GM19328 (cell line): Measurements from ENCODE around the gene REPIN1.

ENCODE experiments used
- ATAC-seq: cut with Tn5 transposase; IDR thresholded peaks from one replicate; pipeline ENCODE4 v1.9.1; 2021; ENCODE audit warnings: mild to moderate bottlenecking, moderate library complexity; ENCODE audit not compliant: unreplicated experiment

Gene REPIN1

DNA sequence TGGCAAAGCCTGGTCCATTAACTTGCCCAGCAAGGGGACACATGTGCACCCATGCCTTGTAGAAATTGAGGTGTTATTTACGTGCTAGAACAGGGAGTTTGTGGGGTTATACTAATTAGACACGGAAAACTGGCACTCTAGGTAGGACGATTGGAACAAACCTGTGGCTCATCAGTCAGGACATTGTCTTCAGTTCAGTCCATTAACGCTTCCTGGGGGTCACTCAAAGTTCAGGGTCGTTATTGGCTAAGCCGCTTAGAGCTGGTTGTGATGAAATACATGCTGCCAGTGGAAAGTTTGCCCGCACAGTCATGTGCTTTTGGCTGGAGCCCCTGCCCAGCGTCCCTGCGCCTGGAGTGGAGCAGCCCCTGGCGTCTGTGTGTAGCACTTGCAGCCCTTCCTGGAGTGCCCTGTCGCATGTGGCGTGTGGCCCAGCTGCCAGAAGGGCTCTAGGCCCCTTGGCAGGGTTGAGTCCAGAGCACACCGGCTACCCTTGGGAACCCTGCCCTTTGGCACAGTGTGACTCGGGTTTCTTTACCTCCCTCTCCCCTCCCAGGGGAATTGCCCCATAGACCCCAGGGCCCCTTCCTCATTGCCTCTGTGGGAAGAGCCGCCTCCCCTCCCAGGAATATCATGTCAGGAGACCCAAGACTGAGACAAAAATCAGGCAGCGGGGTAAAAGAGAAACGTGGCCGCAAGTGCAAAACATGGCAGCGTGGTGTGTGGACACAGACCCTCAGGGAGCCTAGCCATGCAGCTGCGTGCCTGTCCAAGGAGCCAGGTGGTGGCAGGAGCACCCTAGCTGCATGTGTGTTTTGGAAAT is 20.3 kb downstream of the REPIN1 start:
- no peak for ATAC-seq

DNA sequence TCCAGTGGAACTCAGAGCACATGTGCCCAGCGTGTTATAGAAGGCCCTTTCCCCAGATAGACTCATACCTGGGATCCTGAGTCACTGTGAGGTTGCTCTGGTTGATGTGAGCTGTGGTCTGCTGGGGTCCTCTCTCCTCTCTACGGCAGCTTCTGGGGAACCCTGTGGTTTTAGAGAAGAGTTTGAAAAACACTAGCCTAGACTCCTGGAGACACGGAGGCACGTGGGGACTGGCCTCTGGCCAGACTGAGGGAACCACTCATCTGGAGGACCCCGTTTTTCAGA is 20.9 kb downstream of the REPIN1 start:
- ATAC-seq, result no peak

DNA sequence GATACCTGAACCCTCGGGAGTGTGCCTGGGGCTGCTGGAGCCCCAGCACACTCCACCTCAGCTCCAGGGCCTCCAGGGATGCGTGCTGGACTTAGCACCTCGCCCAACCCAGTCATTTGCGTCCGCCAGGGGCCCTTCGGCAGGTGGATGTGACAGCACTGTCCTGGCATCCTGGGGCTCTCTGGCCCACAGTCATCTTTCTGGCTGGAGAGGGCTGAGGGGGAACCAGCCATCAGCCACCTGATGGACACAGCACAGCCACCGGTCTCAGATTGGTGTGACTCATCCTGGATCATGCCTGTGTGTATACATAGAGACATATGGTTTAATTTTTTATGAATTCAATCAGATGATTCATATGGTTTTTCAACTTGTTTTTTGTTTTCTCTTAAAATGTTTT is 21.6 kb downstream of the REPIN1 start:
- ATAC-seq, result no peak

DNA sequence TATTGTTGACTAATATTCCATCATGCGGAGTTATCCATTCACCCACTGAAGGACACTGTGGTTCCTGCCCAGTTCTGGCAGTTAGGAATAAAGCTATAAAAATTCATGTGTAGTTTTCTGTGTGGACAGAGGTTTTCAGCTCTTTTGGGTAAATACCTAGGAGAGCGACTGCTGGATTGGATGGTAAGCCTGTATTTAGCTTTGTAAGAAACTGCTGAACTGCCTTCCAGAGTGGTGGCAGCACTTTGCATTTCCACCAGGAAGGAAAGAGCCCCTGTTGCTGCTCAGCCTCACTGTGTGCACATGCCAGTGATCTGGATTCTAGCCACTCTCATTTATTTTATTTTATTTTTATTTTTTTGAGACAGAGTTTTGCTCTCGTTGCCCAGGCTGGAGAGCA is 24.7 kb downstream of the REPIN1 start:
- no peak for ATAC-seq

DNA sequence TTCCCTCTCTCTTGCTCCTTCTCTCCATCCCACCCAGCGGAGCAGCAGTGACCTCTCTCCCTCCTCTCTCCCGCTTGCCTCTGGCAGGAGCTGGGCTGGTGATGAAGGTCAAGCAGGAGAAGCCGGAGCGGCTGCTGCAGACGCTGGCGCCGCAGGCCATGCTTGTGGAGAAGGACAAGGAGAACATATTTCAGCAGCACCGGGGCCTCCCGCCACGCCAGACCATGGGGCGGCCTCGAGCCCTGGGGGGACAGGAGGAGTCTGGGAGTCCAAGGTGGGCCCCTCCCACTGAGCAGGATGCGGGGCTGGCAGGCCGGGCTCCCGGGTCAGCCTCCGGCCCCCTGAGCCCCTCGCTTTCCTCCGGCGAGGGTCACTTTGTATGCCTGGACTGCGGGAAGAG is 27.8 kb downstream of the REPIN1 start:
- no peak for ATAC-seq

DNA sequence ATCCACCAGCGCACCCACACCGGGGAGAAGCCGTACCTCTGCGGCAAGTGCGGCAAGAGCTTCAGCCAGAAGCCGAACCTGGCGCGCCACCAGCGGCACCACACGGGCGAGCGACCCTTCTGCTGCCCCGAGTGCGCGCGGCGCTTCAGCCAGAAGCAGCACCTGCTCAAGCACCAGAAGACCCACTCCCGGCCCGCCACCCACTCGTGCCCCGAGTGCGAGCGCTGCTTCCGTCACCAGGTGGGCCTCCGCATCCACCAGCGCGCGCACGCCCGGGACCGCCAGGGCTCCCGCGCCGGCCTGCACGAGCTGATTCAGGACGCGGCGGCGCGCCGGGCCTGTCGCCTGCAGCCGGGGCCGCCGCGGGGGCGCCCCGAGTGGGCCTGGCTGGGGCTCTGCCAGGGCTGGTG is 28.2 kb downstream of the REPIN1 start:
- ATAC-seq, result no peak

DNA sequence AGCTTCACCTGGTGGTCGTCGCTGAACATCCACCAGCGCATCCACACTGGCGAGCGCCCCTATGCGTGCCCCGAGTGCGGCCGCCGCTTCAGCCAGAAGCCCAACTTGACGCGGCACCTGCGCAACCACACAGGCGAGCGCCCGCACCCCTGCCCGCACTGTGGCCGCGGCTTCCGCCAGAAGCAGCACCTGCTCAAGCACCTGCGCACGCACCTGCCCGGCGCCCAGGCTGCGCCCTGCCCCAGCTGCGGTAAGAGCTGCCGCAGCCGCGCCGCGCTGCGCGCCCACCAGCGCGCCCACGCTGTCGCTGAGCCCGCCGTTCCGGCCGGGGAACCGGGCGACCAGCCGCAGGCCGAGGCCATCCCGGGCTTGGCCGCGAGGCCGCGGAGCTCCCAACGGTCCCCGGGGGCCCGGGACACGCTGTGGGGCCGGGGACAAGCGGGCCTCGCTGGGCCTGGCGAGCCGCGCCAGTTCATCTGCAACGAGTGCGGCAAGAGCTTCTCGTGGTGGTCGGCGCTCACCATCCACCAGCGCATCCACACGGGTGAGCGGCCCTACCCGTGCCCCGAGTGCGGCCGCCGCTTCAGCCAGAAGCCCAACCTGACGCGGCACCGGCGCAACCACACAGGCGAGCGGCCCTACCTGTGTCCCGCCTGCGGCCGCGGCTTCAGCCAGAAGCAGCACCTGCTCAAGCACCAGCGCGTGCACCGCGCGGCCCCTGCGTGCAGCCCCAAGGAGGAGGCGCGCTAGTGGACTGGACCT is 28.9 kb downstream of the REPIN1 start:
- ATAC-seq, result no peak

DNA sequence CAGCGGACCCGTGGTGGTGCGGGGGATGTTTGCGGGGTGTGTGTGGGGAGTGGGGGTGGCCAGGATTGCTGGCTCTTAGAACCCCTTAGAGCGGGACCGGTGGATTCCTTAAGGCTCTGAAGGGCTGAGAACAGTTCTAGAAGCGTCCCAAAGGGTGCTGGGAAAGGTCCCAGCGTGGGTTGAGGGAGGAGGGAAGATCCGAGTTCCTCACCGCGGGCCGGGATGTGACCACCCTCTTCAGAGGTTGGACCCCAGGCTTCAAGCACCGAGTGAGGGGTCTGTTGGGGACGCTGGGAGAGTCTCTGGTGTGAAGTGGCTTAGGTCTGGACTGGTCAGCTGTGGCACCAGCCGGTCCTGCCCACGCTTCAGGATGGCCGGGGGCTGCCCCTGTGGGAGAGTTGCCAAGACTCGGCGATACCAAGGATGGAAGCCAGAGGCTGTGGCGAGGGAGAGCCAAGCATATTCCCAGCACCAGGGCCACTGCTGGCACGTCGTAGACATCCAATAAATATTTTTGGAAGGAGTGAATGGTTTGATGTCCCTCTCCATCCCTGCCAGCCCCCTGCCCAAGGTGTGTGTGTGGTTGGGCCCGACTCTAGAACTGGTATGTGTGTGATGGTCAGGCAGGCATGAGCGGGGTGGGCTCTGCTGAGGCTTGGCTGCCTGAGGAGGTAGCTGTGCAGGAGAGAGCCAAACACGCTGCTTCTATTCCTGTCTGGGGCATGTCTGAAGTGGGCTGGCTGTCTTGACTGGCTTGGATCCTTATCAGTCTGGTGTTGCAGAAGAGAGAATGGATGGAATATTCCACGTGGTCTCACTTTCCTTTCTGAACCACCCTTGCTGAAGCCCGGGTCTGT is 29.7 kb downstream of the REPIN1 start:
- ATAC-seq, result no peak

DNA sequence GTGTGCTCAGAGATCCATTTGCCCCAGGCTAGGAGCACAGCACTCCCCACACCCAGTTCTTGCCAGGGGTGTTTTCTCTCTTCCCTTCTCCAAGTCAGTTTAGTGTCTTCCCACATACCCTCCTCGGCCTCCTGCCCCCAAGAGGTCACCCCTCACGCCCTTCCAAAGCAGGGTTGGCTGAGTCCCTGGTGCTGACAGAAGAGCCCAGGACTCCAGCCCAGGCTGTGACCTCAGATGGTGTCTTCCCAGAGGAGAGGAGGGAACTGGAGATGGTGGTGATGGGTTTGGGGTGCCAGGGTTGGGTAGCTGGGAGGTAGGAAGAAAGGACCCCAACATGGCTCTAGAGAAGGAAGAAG is 30.3 kb downstream of the REPIN1 start:
- ATAC-seq, result no peak

DNA sequence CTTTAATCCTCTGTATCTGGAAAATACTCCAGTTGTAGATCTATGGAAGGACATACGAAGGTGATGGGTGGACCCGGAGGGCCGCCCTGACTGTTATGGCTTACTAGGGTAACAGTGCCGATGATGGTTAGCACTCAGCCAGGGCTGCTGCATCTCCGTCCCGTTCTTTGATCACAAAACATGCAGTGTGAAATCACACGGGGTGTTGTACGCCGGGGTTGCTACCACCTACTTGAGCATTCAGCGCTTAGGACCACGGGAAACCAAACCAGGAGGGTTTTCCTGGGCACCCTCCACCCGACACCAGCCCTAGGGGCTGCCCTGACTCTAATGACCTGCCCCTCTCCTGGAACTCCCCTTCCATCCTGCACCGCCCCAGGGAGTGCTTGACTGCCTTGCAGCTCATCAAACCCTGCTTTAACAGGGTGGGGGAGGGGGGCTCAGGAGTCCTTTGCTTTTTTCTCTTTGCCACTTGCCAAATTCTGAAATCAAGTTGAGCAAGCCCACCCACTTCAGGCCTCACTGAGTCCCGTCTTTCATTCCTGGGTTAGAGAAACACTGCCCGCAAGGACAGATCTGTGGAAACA is 30.9 kb downstream of the REPIN1 start:
- no peak for ATAC-seq

DNA sequence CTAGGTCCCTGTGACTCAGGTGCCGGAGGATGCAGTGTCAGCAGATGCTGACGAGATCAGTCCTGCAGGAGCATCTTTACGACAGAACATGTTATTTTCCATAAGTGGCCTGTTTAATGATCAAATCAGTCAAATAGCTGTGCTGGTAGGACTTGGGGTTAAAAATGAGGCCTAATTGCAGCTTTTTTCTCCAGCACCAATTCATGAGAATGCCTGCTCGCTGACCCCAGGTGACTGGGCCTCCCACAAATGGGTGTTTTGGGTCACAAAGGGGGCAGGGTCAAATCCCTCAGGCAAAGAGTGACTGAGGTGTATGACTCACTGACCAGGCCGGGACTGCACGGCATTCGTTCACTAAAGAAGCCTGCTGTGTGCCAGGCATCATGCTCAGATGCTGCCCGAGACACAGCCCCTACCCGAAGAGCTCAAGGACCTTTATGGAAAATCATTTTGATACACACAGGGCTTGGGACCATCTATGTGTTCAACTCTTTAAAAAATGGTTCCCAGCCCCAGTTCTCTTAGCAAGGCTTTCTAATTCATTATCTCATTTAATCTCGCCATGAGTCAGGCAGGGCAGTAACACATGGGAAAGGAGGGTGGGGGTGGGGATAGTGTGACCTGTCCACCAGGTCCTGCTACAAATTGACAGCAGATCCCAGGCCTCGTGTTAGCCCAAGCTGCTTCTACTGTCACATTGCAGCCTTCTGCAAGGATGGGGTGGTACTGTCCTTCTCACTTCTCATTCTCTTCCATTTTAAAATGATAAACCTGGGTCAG is 31.6 kb downstream of the REPIN1 start:
- ATAC-seq, result no peak

DNA sequence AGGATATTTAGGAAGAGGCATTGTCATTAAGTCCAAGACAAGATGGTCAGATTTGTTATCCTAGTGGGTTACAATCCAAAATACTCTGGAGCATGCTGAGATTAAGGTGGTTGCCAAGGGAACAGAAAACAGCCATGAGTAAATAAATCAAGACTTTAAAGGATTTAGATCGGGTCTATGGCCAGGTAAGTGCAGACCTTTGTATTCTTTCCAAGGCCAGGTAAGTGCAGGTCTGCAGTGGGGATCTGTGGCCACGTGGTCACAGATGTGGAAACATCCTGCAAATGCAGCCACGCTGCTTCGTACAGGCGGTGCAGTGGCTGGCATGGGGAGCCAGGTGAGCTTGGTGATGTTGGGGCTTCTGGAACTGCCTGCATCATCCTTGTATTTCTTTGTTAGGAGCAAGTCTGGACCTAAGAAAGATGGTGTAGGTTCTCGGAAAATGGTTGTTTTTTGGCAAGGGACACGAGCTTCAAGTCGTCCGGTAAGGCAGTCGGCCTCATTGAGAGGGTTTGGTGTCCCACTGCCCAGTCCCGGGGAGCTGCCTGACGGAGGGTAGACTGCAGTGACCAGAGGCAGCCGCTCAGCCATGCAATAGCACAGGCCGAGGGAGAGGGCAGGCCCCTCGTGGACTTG is 32.3 kb downstream of the REPIN1 start:
- no peak for ATAC-seq

DNA sequence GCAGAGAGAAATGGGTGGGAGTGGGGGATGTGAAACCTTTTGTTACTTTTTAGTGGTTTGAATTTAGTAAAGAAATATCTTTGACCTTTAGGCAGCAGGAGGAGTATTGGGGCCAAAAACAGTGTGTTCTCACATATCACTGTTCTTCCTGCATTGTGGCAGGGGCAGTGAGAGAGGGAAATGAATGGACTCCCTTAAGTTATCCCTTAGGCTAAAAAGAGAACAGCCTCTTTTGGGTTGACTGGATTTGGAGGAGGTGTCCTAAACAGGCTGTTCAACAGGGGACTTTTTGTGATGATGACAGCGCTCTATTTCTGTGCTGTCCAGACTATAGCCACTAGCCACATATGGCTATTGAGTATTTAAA is 32.8 kb downstream of the REPIN1 start:
- ATAC-seq, result no peak

DNA sequence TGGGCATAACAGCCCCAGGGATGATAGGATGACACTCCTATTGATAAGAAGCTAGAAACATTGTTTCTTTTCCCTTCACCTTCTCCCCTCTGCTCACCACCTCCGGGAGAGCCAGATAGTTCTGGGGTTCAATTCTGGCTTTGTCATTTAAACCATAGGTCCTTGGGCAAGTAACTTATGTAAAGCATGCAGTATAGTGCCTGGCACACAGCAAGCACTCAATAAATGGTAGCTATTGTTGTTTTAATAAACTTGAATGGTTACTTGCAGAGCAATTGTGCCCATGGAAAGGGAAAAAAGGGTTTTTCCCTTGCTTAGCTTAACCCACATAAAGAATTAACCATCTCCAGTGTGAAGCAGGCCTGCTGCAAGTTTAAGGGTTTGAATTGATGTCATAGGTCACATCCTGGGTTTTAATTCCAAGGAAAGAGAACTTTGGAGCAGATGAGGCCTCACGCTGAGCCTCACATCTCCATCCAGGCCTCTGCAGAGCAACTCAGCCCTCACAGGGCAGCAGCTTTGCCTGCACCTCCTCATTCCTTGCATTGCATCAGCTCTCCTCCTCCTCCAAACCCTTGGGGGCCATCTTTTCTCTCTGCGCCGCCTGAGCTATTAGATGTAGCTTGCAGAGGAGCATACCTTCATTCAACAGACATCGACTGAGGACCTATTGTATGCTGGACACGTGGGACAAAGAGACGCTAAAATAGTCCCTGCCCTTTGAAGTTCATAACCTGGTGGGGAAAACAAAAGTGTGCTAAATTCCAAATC is 33.4 kb downstream of the REPIN1 start:
- no peak for ATAC-seq

DNA sequence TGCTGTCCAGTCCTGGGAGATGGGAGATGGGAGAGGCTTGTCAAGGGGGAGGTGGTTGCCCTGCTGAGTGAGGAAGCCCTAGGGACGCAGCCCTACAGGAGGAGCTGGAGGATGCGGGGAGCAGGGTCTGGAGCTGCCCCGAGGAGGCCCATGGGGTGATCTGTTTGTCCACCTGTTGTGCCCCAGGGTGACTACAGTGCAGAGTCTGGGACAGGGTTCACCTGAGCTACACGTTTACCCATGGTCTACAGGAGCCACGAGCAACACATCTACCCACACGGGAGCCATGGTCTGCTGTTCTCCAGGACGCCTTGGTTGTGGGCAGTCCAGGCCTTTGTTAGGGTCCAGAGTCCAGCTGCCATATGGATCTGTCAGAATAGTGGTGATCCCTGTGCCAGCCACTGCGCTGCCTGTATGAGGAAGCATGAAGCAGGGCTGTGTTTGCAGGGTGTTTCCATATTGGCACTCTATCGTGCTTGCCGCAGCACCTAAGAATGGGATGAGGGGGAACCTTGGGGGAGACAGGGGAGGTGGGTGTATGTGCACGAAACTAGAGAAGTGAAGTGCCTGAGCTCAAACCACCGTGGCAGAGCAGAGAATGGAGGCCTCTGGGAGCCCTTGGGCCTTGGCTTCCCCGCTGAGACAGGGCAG is 34.2 kb downstream of the REPIN1 start:
- no peak for ATAC-seq

DNA sequence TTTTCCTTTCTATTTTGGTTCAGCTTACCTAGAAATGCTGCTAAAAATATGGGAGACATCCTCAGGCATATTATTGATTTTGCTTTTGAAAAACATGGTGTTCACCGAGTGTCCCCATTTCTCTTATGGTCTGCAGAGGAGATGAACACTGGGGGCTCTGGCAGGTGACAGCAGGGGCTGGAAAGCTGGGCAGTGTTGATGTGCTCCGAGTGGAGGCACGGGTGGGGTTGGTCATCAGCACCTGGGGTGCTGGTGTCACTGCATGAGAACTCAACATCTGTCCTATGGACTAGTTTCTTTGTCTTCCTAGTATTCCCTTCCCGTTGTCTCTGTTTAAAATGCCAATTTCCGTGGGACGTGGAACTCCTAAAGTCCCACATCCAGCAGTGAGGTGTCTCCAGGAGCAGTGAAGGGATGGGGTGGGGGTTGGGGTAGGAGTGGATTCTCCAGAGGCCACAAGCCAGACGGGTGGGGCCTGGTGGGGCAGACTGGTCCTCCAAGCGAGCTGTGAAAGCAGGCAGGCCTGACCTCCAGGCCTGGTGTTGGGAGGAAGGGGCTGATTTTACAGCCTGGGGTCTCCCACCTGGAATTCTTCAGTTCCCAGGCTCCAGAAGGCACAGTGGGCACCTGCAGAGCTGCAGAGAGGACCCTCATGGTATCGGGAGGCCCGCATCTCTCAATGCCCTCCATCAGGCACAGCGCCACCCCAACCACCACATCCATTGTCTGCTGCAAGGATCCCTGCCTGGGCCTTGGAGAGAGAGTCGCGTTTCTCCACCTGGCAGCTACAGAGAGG is 35.0 kb downstream of the REPIN1 start:
- ATAC-seq, result no peak

DNA sequence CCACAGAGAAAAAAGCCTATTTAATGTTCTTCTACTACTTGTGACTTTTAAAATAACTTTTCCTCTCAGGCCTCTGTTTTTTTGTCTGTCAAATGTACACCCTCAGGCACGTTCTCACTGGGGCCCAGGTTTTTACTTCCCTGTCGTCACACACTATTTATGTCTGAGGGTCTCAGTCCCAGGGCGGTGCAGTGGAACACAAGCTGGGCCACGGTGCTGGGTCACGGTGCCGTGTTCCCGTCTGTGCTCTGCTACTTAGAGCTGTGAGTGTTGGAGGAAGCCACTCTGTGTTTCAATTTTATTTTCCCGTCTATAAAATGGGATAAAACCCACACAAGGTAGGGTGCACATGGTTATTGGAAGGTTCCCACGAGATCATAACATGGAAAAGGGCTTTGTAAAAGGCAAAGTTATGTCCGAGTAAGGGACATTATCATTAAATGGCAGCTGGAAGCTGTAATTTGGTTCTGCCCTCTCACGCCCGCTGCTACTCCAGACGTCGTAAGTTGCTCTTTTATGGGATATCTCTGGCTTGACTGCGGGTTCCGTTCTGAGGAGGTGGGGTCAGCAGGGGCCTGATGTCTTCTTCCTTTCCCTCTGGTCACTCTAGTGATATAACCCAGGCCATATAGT is 35.7 kb downstream of the REPIN1 start:
- no peak for ATAC-seq
